ENCODE measurements around the gene RAI2.

GRCh38 chrX:17768997-17769396 is 92.1 kb downstream of the RAI2 start:
- no peak for TF ChIP-seq CTCF (IDR thresholded peaks at IDR 0.05)
- TF ChIP-seq POLR2A (IDR thresholded peaks at IDR 0.05): no peak
